CD8-positive, alpha-beta memory T cell (primary cell): ENCODE data around the gene GRB7. TPM values are rescaled to one million over a fixed set of nuclear protein-coding genes. Genes with fewer than 3 reads are reported as not detected.

Experiments
- CTCF ChIA-PET: fragments of 350-600 bp; sonication (Branson Sonifier 250); formaldehyde crosslinking; loops from one replicate; lab custom pipeline; 2021; ENCODE audit warnings: antibody characterized with exemption; lab: Charles Lee
- POLR2A ChIA-PET: fragments of 350-600 bp; sonication (Branson Sonifier 250); formaldehyde crosslinking; loops from one replicate; lab custom pipeline; 2021; ENCODE audit warnings: antibody characterized with exemption; lab: Charles Lee
- DNase-seq, 5 donors: peaks; one replicate each; pipeline versions ENCODE4 v3.0.0 to v3.0.0-alpha.2; 2020 to 2022; ENCODE audit warnings: mixed read lengths in 1 of 5
- H3K27ac ChIP-seq: one replicate; pipeline ENCODE4 v1.7.0; 2013; ENCODE audit warnings: low read depth, mild to moderate bottlenecking, low read length, moderate library complexity
- H3K27me3 ChIP-seq: 2 replicates; pipeline ENCODE4 v1.7.0; 2013; ENCODE audit warnings: low read length, mild to moderate bottlenecking; ENCODE audit not compliant: insufficient read depth, poor library complexity, severe bottlenecking
- H3K36me3 ChIP-seq: 2 replicates; pipeline ENCODE4 v1.7.0; 2013; ENCODE audit warnings: mild to moderate bottlenecking, low read length, moderate library complexity; ENCODE audit not compliant: insufficient read depth
- H3K4me1 ChIP-seq: 2 replicates; pipeline ENCODE4 v1.7.0; 2013; ENCODE audit warnings: mild to moderate bottlenecking, low read length, moderate library complexity; ENCODE audit not compliant: insufficient read depth
- H3K4me3 ChIP-seq: 2 replicates; pipeline ENCODE4 v1.7.0; 2013; ENCODE audit warnings: mild to moderate bottlenecking, low read length
- H3K9me3 ChIP-seq: 2 replicates; pipeline ENCODE4 v1.7.0; 2013; ENCODE audit warnings: mild to moderate bottlenecking, low read length
- H3K27ac Mint-ChIP-seq, 8 donors: one replicate each; pipeline ENCODE4 v1.8.0; 2020 to 2021; ENCODE audit warnings: mixed read lengths in 8 of 8, mild to moderate bottlenecking in 6 of 8, inconsistent platforms in 3 of 8, moderate library complexity in 3 of 8
- H3K27me3 Mint-ChIP-seq, 2 donors: one replicate each; pipeline ENCODE4 v1.8.0; 2020 to 2021; ENCODE audit warnings: mixed read lengths in 2 of 2, mild to moderate bottlenecking in 1 of 2, moderate library complexity in 1 of 2
- H3K36me3 Mint-ChIP-seq, 3 donors: one replicate each; pipeline ENCODE4 v1.8.0; 2020 to 2021; ENCODE audit warnings: mixed read lengths in 3 of 3, inconsistent platforms in 1 of 3, mild to moderate bottlenecking in 1 of 3
- H3K4me1 Mint-ChIP-seq, 3 donors: one replicate each; pipeline ENCODE4 v1.8.0; 2020 to 2021; ENCODE audit warnings: mixed read lengths in 3 of 3, inconsistent platforms in 1 of 3, mild to moderate bottlenecking in 1 of 3
- H3K4me3 Mint-ChIP-seq, 7 donors: one replicate each; pipeline ENCODE4 v1.8.0; 2020 to 2021; ENCODE audit warnings: mixed read lengths in 7 of 7, mild to moderate bottlenecking in 6 of 7, moderate library complexity in 4 of 7, inconsistent platforms in 2 of 7
- H3K9me3 Mint-ChIP-seq, 5 donors: one replicate each; pipeline ENCODE4 v1.8.0; 2020 to 2022; ENCODE audit warnings: mixed read lengths in 5 of 5, mild to moderate bottlenecking in 3 of 5, moderate library complexity in 2 of 5, inconsistent platforms in 1 of 5
- polyA plus RNA-seq: library from polyadenylated mRNA; unstranded; fragments of 300-500 nt; fragmentation: Illumina TruSeq; gene quantifications from one replicate; pipeline ENCODE4 v1.2.3, GENCODE V29; 2021
- total RNA-seq, 2 experiments: library from RNA; stranded (reverse); gene quantifications; one replicate each; pipeline ENCODE4 v1.2.3, GENCODE V29; 2021

GRB7 gene
- total and polyA plus RNA-seq, 3 experiments from 2014 or later: not detected

DNA sequence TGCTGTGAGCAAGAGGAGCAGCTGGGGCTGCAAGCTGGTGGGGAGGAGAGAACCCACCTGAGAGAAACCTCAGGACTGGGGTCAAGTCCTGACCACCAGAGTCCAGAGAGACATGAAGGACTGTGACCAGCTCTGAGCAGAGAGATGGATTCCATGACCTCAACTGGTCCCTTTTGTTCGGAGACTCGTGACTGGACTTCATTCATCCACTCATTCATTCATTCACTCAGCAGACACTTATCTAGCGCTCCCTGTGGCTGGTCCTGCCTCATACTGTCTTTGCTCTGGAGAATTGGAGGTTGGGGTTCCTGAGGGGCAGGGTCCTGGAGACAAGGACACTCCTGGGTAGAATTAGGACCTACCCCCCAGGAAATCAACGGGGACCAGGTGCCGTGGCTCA, 33.8 kb upstream of the GRB7 start:
- H3K9me3 Mint-ChIP-seq: no peaks in the 10 kb centered on the region
- DNase-seq: no peak
- peaks cover 18 to 30% of the 10 kb centered on the region in 2 donors for H3K27me3 Mint-ChIP-seq
- H3K4me1 Mint-ChIP-seq: peaks cover 16 to 25% (median 24%) of the 10 kb centered on the region in 3 donors
- no peak overlapping the region for H3K27ac ChIP-seq
- POLR2A ChIA-PET: no interaction called here
- CTCF ChIA-PET: interaction anchor here (1.1 to 1.2 kb wide), 2 partner anchors 27 to 488 kb away, joined by 3 read pairs; partner anchors contain the start of gene MIEN1
- H3K36me3 ChIP-seq: no peaks in the 10 kb centered on the region
- H3K4me3 Mint-ChIP-seq: no peak overlapping the region
- H3K9me3 ChIP-seq: no peaks in the 10 kb centered on the region
- H3K27ac Mint-ChIP-seq: no peak overlapping the region
- H3K4me1 ChIP-seq: peaks cover 18% of the 10 kb centered on the region
- H3K4me3 ChIP-seq: no peak overlapping the region
- peaks cover 10% of the 10 kb centered on the region for H3K27me3 ChIP-seq
- peaks cover 0 to 4% (median 0%) of the 10 kb centered on the region in 3 donors for H3K36me3 Mint-ChIP-seq

DNA sequence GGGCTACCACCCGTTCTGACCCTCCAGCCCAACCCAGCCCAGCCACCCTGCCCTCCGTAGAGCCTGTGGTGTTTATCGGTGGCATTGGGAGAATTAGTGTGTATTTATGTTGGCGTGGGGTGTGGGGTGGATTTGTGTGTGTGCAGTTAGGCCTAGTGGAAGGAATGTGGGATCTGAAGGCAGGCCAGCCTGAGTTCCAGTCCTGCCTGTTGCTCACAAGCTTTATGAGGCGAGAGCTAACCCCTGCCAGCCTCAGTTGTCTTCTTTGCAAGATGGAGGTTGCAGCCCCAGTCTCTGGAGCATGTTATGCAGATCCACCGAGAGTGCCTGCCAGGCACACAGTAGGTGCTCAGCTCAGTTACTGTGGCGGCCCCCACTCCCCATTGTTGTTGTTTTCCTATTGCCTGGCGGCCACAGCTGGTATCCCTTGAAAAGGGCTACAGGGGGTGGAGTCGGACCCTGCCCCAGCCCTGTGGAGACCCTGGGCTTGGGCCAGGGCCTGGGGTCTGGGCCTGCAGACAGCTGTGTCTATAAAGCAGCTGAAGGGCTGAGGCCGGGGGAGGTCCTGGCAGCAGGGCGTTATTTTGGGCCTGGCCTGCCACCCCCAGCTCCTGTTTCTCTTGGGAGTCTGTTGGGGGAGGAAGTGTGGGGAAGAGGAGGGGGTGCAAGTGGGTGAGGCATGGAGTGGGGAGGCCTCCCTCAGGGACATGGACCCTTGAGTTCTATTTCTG, 32.8 kb upstream of the GRB7 start:
- CTCF ChIA-PET: interaction anchor here (1.2 to 1.4 kb wide), 2 partner anchors 50 to 83 kb away, joined by 3 to 5 read pairs; no protein-coding TSS in a partner anchor
- DNase-seq: no peak
- no peak overlapping the region for H3K4me3 Mint-ChIP-seq

DNA sequence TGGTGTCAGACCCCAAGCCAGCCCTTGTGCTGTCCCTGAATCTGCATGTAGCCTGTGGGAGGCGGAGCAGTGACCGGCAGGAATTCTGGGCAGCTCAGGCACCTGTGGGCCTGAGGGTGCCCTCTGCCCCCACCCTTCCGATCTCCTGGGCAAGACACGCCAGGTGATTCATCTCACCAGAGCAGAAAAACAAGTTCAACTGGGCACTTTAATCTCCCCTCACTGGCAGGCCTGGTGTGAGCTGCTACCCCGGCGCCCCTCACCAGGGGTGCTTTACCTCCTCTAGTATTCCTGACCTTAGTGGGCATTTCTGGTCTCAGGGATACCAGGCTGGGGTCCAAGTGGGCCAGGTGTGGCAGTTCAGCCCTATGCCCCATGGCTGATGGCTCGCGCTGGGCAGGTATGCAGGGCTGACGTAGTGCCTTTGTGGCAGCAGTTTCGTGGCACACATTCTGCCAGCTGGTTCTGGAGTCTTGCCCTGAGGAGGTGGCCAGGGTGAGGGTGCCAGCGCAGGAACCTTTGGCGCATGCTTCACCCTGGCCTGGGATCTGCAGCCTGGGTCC, 31.9 kb upstream of the GRB7 start:
- H3K4me3 ChIP-seq: no peak overlapping the region
- DNase-seq: no peak
- Mint-ChIP-seq H3K36me3 (no peaks in the 10 kb centered on the region), H3K27ac (no peak overlapping the region), H3K4me3 (no peak overlapping the region), H3K27me3 (peaks cover 8 to 16% of the 10 kb centered on the region in 2 donors), H3K4me1 (peaks cover 13 to 19% (median 19%) of the 10 kb centered on the region in 3 donors), H3K9me3 (no peaks in the 10 kb centered on the region)
- ChIA-PET POLR2A (no interaction called here), CTCF (interaction anchor here (0.8 to 1.4 kb wide), 3 partner anchors 51 to 275 kb away, joined by 3 to 5 read pairs (median 3); partner anchors contain the start of gene PSMD3)
- no peak overlapping the region for H3K27ac ChIP-seq
- peaks cover 18% of the 10 kb centered on the region for H3K4me1 ChIP-seq
- no peaks in the 10 kb centered on the region for H3K9me3 ChIP-seq
- H3K36me3 ChIP-seq: no peaks in the 10 kb centered on the region
- peaks cover 10% of the 10 kb centered on the region for H3K27me3 ChIP-seq

More for the DNA sequence above, 32.8 kb upstream of the GRB7 start:
- Mint-ChIP-seq H3K9me3 (no peaks in the 10 kb centered on the region), H3K27me3 (peaks cover 13 to 20% of the 10 kb centered on the region in 2 donors), H3K27ac (no peak overlapping the region), H3K36me3 (no peaks in the 10 kb centered on the region), H3K4me1 (peaks cover 14 to 20% (median 20%) of the 10 kb centered on the region in 3 donors)
- peaks cover 18% of the 10 kb centered on the region for H3K4me1 ChIP-seq
- no peaks in the 10 kb centered on the region for H3K9me3 ChIP-seq
- H3K27ac ChIP-seq: no peak overlapping the region
- H3K36me3 ChIP-seq: no peaks in the 10 kb centered on the region
- peaks cover 10% of the 10 kb centered on the region for H3K27me3 ChIP-seq
- no peak overlapping the region for H3K4me3 ChIP-seq
- POLR2A ChIA-PET: no interaction called here

DNA sequence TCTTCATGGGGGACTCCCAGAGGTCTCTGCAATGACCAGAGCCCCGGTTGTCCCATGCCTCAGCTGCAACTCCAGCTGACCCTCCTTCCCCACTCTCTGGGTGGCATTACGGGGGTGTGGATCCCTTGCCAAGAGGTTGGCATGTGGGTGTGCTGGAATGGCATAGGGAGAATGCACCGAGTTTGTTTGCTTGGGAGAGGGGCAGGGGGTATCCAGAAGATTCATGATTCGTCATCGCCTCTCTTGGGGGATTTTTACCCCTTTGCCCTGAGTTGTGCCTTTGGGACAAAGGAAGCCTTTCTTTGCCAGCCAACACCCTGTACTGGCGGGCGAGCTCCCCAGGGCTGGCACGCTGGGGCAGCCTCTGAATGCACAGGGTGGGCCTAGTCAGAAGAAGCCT, 31.4 kb upstream of the GRB7 start:
- Mint-ChIP-seq H3K4me1 (peaks cover 10 to 18% (median 14%) of the 10 kb centered on the region in 3 donors), H3K36me3 (no peaks in the 10 kb centered on the region), H3K4me3 (no peak overlapping the region), H3K9me3 (no peaks in the 10 kb centered on the region), H3K27ac (no peak overlapping the region), H3K27me3 (peaks cover 3 to 11% of the 10 kb centered on the region in 2 donors)
- Histone ChIP-seq H3K27me3 (peaks cover 5% of the 10 kb centered on the region), H3K36me3 (no peaks in the 10 kb centered on the region), H3K4me1 (peaks cover 18% of the 10 kb centered on the region), H3K4me3 (no peak overlapping the region), H3K9me3 (no peaks in the 10 kb centered on the region), H3K27ac (no peak overlapping the region)
- CTCF ChIA-PET: interaction anchor here (0.6 to 1.4 kb wide), 3 partner anchors 51 to 274 kb away, joined by 3 to 5 read pairs (median 3); partner anchors contain the start of gene PSMD3
- DNase-seq: no peak
- POLR2A ChIA-PET: no interaction called here

DNA sequence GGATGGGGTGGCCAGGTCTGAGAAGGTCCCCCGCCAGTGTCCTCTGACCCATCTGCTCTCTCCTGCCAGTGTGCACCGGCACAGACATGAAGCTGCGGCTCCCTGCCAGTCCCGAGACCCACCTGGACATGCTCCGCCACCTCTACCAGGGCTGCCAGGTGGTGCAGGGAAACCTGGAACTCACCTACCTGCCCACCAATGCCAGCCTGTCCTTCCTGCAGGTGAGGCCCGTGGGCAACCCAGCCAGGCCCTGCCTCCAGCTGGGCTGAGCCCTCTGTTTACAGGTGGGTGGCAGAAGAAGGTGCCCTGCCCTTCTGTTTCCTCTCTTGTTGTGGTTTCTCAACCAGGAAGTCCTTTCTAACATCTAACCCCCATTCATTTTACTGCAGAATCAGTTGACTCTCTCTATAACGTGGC, 30.8 kb upstream of the GRB7 start:
- POLR2A ChIA-PET: no interaction called here
- Histone ChIP-seq H3K4me1 (peaks cover 18% of the 10 kb centered on the region), H3K36me3 (no peaks in the 10 kb centered on the region), H3K27me3 (peaks cover 4% of the 10 kb centered on the region), H3K27ac (no peak overlapping the region), H3K9me3 (no peaks in the 10 kb centered on the region), H3K4me3 (peak overlapping the region; percentile 55)
- H3K4me3 Mint-ChIP-seq: peak overlapping the region in 5 of 7 donors; percentile 4 to 80 (median 49)
- CTCF ChIA-PET: interaction anchor here (0.6 kb wide), 1 partner anchor 247 kb away, joined by 3 read pairs; no protein-coding TSS in a partner anchor
- peak overlapping the region in 3 of 8 donors; percentile 3 to 81 (median 71) for H3K27ac Mint-ChIP-seq
- H3K9me3 Mint-ChIP-seq: no peaks in the 10 kb centered on the region
- H3K4me1 Mint-ChIP-seq: peaks cover 10 to 18% (median 13%) of the 10 kb centered on the region in 3 donors
- H3K27me3 Mint-ChIP-seq: peaks cover under 1 to 6% of the 10 kb centered on the region in 2 donors
- H3K36me3 Mint-ChIP-seq: peaks cover 0 to 1% (median 0%) of the 10 kb centered on the region in 3 donors
- DNase-seq: peak in 1 of 5 donors; percentile 37

DNA sequence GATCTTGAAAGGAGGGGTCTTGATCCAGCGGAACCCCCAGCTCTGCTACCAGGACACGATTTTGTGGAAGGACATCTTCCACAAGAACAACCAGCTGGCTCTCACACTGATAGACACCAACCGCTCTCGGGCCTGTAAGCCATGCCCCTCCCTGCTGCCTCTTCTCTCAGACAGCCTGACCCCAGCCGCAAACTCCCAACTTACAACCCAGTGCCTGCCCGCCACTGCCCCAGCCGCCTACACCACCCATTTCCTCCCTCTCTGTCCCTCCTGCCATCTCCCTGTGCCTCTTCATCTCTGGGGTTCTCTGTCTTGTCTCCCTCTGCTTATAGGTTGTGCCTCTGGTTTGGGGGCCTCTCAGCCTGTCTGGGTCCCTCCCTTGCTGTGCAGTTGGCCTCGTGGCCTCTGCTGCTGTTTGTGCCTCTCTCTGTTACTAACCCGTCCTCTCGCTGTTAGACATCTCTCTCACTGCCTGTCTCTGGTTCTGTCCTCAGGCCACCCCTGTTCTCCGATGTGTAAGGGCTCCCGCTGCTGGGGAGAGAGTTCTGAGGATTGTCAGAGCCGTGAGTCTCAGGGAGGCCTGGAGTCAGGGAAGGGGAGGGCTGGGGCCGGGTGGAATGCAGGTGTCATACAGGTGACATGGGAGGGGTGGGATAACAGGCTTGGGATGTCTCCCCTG, 28.3 kb upstream of the GRB7 start:
- H3K9me3 ChIP-seq: no peaks in the 10 kb centered on the region
- CTCF ChIA-PET: no interaction called here
- H3K4me3 ChIP-seq: no peak overlapping the region
- H3K27me3 ChIP-seq: no peaks in the 10 kb centered on the region
- H3K27ac ChIP-seq: no peak overlapping the region
- Mint-ChIP-seq H3K4me1 (peaks cover 10 to 18% (median 13%) of the 10 kb centered on the region in 3 donors), H3K36me3 (peaks cover 0 to 3% (median 0%) of the 10 kb centered on the region in 3 donors), H3K27me3 (peaks cover 0 to 2% of the 10 kb centered on the region in 2 donors), H3K9me3 (no peaks in the 10 kb centered on the region), H3K27ac (peak overlapping the region in 5 of 8 donors; percentile 23 to 93 (median 56)), H3K4me3 (peak overlapping the region in 3 of 7 donors; percentile 12 to 36 (median 16))
- POLR2A ChIA-PET: no interaction called here
- peaks cover 18% of the 10 kb centered on the region for H3K4me1 ChIP-seq
- H3K36me3 ChIP-seq: no peaks in the 10 kb centered on the region
- no peak for DNase-seq

DNA sequence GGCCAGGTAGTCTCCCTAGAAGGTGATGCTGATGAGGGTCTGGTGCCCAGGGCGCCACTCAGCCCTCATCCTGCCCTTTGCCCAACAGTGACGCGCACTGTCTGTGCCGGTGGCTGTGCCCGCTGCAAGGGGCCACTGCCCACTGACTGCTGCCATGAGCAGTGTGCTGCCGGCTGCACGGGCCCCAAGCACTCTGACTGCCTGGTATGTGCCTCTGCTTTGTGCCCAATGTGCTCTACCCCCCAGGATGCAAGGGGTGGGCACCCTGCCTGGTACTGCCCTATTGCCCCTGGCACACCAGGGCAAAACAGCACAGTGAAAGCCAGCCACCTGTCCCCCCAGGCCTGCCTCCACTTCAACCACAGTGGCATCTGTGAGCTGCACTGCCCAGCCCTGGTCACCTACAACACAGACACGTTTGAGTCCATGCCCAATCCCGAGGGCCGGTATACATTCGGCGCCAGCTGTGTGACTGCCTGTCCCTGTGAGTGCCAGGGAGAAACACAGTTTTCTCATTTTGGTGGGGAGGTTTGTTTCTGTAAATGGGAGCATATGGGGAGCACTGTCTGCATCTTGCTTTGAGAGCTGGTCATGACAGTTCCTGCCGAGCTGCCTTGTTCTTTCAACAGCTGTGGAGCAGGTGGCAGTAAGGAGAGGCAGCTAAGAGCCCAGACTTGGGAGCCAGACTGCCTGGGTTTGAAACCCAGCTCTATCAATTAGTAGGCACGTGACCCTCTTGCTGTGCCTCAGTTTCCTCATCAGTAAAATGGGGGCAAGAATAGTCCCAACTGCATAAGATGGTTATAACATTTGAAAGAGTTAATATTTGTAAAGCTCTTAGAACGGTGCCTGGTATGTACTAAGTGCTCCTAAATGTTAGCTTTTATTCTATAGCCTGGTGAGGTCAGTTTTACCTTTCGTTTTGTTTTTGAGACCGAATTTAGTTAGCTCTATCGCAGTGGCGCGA, 27.5 kb upstream of the GRB7 start:
- Mint-ChIP-seq H3K36me3 (peaks cover 0 to 3% (median 0%) of the 10 kb centered on the region in 3 donors), H3K4me1 (peaks cover 10 to 16% (median 13%) of the 10 kb centered on the region in 3 donors), H3K9me3 (no peaks in the 10 kb centered on the region), H3K4me3 (peak overlapping the region in 1 of 7 donors; percentile 12), H3K27ac (no peak overlapping the region), H3K27me3 (peaks cover 0 to 2% of the 10 kb centered on the region in 2 donors)
- ChIA-PET POLR2A (no interaction called here), CTCF (interaction anchor here (0.6 to 1.3 kb wide), 3 partner anchors 48 to 87 kb away, joined by 3 read pairs; no protein-coding TSS in a partner anchor)
- Histone ChIP-seq H3K36me3 (no peaks in the 10 kb centered on the region), H3K4me1 (peaks cover 18% of the 10 kb centered on the region), H3K27me3 (no peaks in the 10 kb centered on the region), H3K9me3 (no peaks in the 10 kb centered on the region), H3K27ac (no peak overlapping the region), H3K4me3 (no peak overlapping the region)
- no peak for DNase-seq
